ENCODE results near the gene HSDL1. TPM values are rescaled to one million over a fixed set of nuclear protein-coding genes. Genes with fewer than 3 reads are reported as not detected.

The HSDL1 gene
- total RNA-seq, 3 donors from 2014 or later = 7.2 to 21.3 (median 11.0) TPM

GRCh38 chr16:84093120-84093878 lies 51.7 kb downstream of the HSDL1 start:
- ATAC-seq (peak; percentile 76), DNase-seq (peak in 2 of 3 donors; percentile 46 to 50)
- intact Hi-C loops (cut with DNase I, micrococcal nuclease) = no loop called here
- peaks cover 26% of the 10 kb centered on the region for H3K4me1 ChIP-seq (ENCODE audit: low read depth)
- H3K36me3 ChIP-seq (ENCODE audit: low read depth) = peaks cover 15% of the 10 kb centered on the region
- H3K4me3 ChIP-seq = no peak overlapping the region
- H3K9me3 ChIP-seq = no peaks in the 10 kb centered on the region
- no peak for TF ChIP-seq CTCF (IDR thresholded peaks at IDR 0.05)

- no peak for TF ChIP-seq CTCF (IDR thresholded peaks at IDR 0.05)
- peaks cover 18% of the 10 kb centered on the region for H3K36me3 ChIP-seq (ENCODE audit: low read depth)
- intact Hi-C loops (cut with DNase I, micrococcal nuclease) = no loop called here
- ATAC-seq (no peak), DNase-seq (no peak)
- H3K4me3 ChIP-seq = no peak overlapping the region
- no peaks in the 10 kb centered on the region for H3K9me3 ChIP-seq
- peaks cover 18% of the 10 kb centered on the region for H3K4me1 ChIP-seq (ENCODE audit: low read depth)
Observed at GRCh38 chr16:84091460-84091859, 53.5 kb downstream of the HSDL1 start.

- no peak for DNase-seq
- no peak for ATAC-seq
- H3K4me3 ChIP-seq = no peak overlapping the region
- H3K9me3 ChIP-seq = no peaks in the 10 kb centered on the region
- no peak for TF ChIP-seq CTCF (IDR thresholded peaks at IDR 0.05)
- H3K36me3 ChIP-seq (ENCODE audit: low read depth) = peaks cover 18% of the 10 kb centered on the region
- intact Hi-C loops (cut with DNase I, micrococcal nuclease) = no loop called here
- H3K4me1 ChIP-seq (ENCODE audit: low read depth) = peaks cover 13% of the 10 kb centered on the region
Observed at GRCh38 chr16:84090211-84090610, 54.8 kb downstream of the HSDL1 start.

GRCh38 chr16:84088695-84089395 lies 56.1 kb downstream of the HSDL1 start:
- intact Hi-C loops (cut with DNase I, micrococcal nuclease) = no loop called here
- H3K36me3 ChIP-seq (ENCODE audit: low read depth) = peaks cover 18% of the 10 kb centered on the region

More at GRCh38 chr16:84088695-84089395, 56.1 kb downstream of the HSDL1 start:
- ATAC-seq = peak; percentile 72
- no peak for TF ChIP-seq CTCF (IDR thresholded peaks at IDR 0.05)
- DNase-seq = peak; percentile 62 to 66 (median 66)
- Histone ChIP-seq H3K4me1 (ENCODE audit: low read depth) (peaks cover 9% of the 10 kb centered on the region), H3K9me3 (no peaks in the 10 kb centered on the region), H3K4me3 (no peak overlapping the region)
